ENCODE measurements around the gene OVCA2.

OVCA2 gene

GRCh38 chr17:2053380-2054261 is 11.8 kb downstream of the OVCA2 start:
- FAIRE-seq, result no peak

GRCh38 chr17:2054262-2054511 is 12.4 kb downstream of the OVCA2 start:
- no peak for FAIRE-seq
- no peak for DNase-seq (ENCODE audit: low spot score)

More at GRCh38 chr17:2053380-2054261, 11.8 kb downstream of the OVCA2 start:
- DNase-seq (ENCODE audit: low spot score), result no peak

- DNase-seq (ENCODE audit: low spot score) (peak; percentile 36), FAIRE-seq (no peak)
These were observed 12.9 kb downstream of the OVCA2 start, which contains the start of gene HIC1 for GRCh38 chr17:2054512-2055291. HIC1 (plus strand) TSS chr17:2055103; CDS start chr17:2056691, 1,588 bp downstream.

GRCh38 chr17:2055292-2056205 is 13.7 kb downstream of the OVCA2 start:
- no peak for FAIRE-seq
- no peak for DNase-seq (ENCODE audit: low spot score)

GRCh38 chr17:2056206-2057174 is 14.7 kb downstream of the OVCA2 start:
- FAIRE-seq (no peak), DNase-seq (ENCODE audit: low spot score) (no peak)

- no peak for DNase-seq (ENCODE audit: low spot score)
- no peak for FAIRE-seq
These were observed 15.4 kb downstream of the OVCA2 start for GRCh38 chr17:2057175-2057759.

GRCh38 chr17:2057760-2058585 is 16.2 kb downstream of the OVCA2 start:
- FAIRE-seq, result no peak
- no peak for DNase-seq (ENCODE audit: low spot score)

- no peak for DNase-seq (ENCODE audit: low spot score)
- no peak for FAIRE-seq
These were observed 17.0 kb downstream of the OVCA2 start for GRCh38 chr17:2058586-2059546.

GRCh38 chr17:2059547-2060384 is 17.9 kb downstream of the OVCA2 start:
- DNase-seq (ENCODE audit: low spot score), result no peak
- FAIRE-seq, result no peak

GRCh38 chr17:2060385-2060658 is 18.5 kb downstream of the OVCA2 start:
- FAIRE-seq (no peak), DNase-seq (ENCODE audit: low spot score) (no peak)

GRCh38 chr17:2060681-2061440 is 19.0 kb downstream of the OVCA2 start:
- DNase-seq (ENCODE audit: low spot score), result no peak
- no peak for FAIRE-seq

- FAIRE-seq (no peak), DNase-seq (ENCODE audit: low spot score) (no peak)
These were observed 19.7 kb downstream of the OVCA2 start for GRCh38 chr17:2061441-2061958.

GRCh38 chr17:2062571-2063183 is 20.9 kb downstream of the OVCA2 start:
- DNase-seq (ENCODE audit: low spot score), result peak; percentile 37
- FAIRE-seq, result peak; percentile 16

- FAIRE-seq (no peak), DNase-seq (ENCODE audit: low spot score) (no peak)
These were observed 21.7 kb downstream of the OVCA2 start for GRCh38 chr17:2063261-2064146.

- FAIRE-seq (no peak), DNase-seq (ENCODE audit: low spot score) (no peak)
These were observed 22.3 kb downstream of the OVCA2 start for GRCh38 chr17:2064147-2064489.
